GM10248 (cell line): ENCODE results near the gene C20orf141.

Experiments used
- CTCF ChIA-PET: fragments of 300-600 bp; sonication (Branson Sonifier 250); formaldehyde crosslinking; extraction: SDS; loops from one replicate; lab custom pipeline; 2021; ENCODE audit warnings: antibody characterized with exemption; lab: Yijun Ruan, JAX
- POLR2A ChIA-PET: fragments of 350-650 bp; sonication (Branson Sonifier 250); formaldehyde crosslinking; extraction: SDS; loops from one replicate; lab custom pipeline; 2020; ENCODE audit warnings: antibody characterized with exemption; lab: Yijun Ruan, JAX
- DNase-seq: peaks from one replicate; pipeline ENCODE4 v3.0.0; 2012; ENCODE audit errors: extremely low spot score
- TF ChIP-seq, protein P1 (sequence below): IDR thresholded peaks from 2 replicates; pipeline ENCODE4 v1.5.1; 2012; ENCODE audit warnings: mild to moderate bottlenecking, low read depth; ENCODE audit errors: extremely low read depth, missing control alignments, control extremely low read depth

The C20orf141 gene

DNA sequence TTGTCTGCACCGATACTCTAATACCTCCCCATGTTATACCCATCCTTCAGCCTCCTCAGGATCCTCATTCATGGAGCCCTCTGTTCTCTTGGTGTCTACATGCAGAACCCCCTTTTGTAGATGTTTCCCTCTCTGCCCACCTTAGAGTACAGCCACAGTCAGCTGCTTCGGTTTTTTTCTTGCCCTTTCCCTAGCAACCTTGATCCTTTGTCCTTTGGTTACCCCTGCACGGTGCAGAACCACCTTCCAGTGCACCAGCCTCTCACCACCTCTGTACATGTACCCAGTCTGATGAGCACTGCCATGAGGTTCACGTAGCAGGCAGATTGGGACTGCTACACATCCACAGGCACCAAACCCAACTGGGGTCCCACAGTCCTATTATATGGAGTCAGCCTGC is 33.0 kb downstream of the C20orf141 start:
- TF ChIP-seq, protein P1, sequence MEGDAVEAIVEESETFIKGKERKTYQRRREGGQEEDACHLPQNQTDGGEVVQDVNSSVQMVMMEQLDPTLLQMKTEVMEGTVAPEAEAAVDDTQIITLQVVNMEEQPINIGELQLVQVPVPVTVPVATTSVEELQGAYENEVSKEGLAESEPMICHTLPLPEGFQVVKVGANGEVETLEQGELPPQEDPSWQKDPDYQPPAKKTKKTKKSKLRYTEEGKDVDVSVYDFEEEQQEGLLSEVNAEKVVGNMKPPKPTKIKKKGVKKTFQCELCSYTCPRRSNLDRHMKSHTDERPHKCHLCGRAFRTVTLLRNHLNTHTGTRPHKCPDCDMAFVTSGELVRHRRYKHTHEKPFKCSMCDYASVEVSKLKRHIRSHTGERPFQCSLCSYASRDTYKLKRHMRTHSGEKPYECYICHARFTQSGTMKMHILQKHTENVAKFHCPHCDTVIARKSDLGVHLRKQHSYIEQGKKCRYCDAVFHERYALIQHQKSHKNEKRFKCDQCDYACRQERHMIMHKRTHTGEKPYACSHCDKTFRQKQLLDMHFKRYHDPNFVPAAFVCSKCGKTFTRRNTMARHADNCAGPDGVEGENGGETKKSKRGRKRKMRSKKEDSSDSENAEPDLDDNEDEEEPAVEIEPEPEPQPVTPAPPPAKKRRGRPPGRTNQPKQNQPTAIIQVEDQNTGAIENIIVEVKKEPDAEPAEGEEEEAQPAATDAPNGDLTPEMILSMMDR, result no peak
- ChIA-PET CTCF (interaction anchor here (0.7 to 1.6 kb wide), 3 partner anchors 17 to 40 kb away, joined by 3 to 4 read pairs (median 3); no protein-coding TSS in a partner anchor), POLR2A (no interaction called here)
- DNase-seq, result no peak

DNA sequence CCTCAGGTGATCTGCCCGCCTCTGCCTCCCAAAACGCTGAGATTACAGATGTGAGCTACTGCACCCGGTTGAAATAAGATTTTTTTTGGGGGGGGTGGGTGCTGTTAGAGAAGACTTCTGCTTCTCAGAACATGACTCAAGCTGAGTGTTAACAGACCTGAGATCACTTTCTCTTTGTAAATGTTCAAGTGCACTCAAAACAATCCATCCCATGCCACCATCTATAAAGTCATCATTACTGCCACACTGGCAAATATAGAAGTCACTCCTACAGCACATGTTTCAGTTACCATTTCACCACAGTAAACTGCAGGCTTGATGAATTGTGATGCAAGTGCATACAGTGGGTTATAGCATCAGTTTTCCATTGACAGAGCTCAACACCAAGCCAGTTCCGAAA is 34.7 kb downstream of the C20orf141 start:
- ChIA-PET POLR2A (no interaction called here), CTCF (interaction anchor here (1.3 to 1.5 kb wide), 3 partner anchors 13 to 162 kb away, joined by 4 read pairs; no protein-coding TSS in a partner anchor)
- TF ChIP-seq, protein P1, result no peak
- DNase-seq, result no peak

DNA sequence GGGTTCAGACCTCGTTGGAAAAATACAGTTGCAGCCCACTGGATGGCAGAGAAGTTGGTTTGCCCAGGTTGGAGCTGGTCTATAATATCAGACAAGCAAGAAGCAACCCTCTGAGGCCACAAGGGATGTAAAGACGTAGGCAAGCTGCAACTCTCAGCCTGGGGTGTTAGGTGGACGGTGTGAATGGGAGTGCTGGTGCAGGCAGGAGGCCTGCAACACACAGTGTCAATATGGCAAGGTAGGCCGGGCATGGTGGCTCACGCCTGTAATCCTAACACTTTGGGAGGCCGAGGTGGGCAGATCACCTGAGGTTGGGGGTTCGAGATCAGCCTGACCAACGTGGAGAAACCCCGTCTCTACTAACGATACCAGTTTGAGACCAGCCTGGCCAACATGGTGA is 36.3 kb downstream of the C20orf141 start:
- TF ChIP-seq, protein P1, result no peak
- no peak for DNase-seq
- CTCF ChIA-PET, result interaction anchor here (1.1 to 1.8 kb wide), 8 partner anchors 7 to 141 kb away, joined by 3 to 9 read pairs (median 6); no protein-coding TSS in a partner anchor
- POLR2A ChIA-PET, result no interaction called here

DNA sequence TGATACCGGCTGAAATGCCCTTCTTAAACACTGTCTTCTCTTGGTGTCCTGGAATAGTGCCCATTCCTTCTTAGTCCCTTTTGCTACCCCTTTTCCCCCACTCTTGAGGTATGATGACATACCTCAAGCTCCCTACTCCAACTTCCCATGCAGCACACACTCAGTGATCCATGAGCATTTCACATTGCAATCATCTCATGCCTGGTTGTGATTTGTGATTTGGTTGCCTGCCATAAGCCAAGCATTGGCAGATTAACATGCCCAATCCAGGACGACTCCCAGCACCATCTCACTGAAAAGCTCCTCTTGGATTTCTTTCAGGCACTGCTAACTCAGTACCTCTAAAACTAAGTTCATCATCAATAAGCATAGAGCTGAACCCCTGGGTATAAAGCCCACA is 43.8 kb downstream of the C20orf141 start:
- ChIA-PET CTCF (interaction anchor here (1.3 to 1.9 kb wide), 2 partner anchors 13 to 15 kb away, joined by 3 to 7 read pairs; partner anchors contain the start of gene PTPRA), POLR2A (no interaction called here)
- no peak for DNase-seq
- TF ChIP-seq, protein P1, result no peak

DNA sequence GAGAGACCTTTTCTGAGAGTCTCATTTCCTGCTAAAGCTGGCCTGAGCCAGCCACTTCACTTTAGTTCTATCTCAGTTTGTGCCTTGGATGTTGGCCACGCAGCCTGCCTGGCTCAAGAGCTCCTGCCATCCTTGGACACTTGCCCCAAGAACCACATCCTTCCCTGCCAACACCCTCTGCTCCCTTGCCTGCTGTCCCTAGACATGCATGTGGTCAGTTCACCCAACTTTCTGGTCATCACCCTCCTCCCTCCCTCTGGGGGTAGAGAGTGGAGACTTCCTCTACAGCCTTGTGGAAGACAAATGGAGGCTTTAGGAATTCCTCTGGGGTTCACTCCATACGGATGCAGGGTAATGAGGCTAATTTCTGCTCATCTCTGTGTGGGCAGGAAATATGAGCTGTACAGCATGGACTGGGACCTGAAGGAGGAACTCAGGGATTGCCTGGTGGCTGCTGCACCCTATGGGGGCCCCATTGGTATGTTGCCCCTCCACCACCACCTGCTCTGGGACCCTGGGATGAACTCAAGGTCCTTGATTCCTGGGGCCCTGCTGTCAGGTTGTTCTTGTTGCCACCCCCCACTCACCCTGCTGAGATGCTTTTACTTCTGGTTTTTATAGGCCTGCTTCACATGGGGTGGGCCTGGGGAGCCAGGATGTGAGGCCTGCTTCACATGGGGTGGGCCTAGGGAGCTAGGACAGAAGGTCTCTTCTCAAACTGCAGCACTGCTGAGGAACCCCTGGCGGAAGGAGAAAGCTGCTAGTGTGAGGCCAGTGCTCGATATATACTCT is 44.7 kb downstream of the C20orf141 start:
- TF ChIP-seq, protein P1, result no peak
- DNase-seq, result no peak
- ChIA-PET POLR2A (no interaction called here), CTCF (interaction anchor here (1.3 to 1.9 kb wide), 2 partner anchors 12 to 14 kb away, joined by 3 to 7 read pairs; partner anchors contain the start of gene PTPRA)

DNA sequence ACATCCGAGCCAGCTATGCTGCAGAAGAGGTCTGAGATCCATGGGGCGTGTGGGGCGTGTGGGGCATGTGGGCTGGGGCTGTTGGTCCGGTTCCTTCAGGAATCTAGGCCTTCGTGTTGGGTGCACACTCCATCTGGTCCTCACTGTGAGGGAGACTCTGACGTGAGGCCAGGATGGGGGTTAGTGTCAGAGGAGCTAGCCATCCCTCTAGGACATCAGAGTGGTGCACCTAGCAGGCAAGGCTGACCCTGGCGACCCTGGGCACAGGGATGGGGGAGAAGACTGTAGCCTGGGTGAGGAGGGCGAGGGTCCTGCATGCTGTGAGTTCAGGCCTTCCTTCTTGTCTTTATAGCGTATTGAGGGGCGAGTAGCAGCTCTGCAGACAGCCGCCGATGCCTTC is 49.8 kb downstream of the C20orf141 start:
- POLR2A ChIA-PET, result interaction anchor here (0.5 kb wide), 1 partner anchor 82 kb away, joined by 5 read pairs; no protein-coding TSS in a partner anchor
- TF ChIP-seq, protein P1, result no peak
- DNase-seq, result no peak
- CTCF ChIA-PET, result interaction anchor here (0.9 to 2.0 kb wide), 8 partner anchors 9 to 119 kb away, joined by 3 to 9 read pairs (median 4); partner anchors contain the start of gene PTPRA
